A549 (cell line): ENCODE data around the gene CYP2C19. TPM values are rescaled to one million over a fixed set of nuclear protein-coding genes. Genes with fewer than 3 reads are reported as not detected.

Experiments used
- ATAC-seq, 2 experiments: fragments of 200-7000 bp in 1 of 2; fragments of >200 bp in 1 of 2; cut with Nextera tagmentation in 1 of 2; cut with Tn5 transposase in 1 of 2; 3 replicates each; pipeline versions ENCODE4 v1.8.0 to v1.9.1; 2018 to 2020; ENCODE audit warnings: mild to moderate bottlenecking in 1 of 2, moderate library complexity in 1 of 2
- CTCF ChIA-PET: fragments of 300-600 bp; sonication (Branson Sonifier 250); formaldehyde crosslinking; extraction: SDS; loops from one replicate; lab custom pipeline; 2021; ENCODE audit warnings: antibody characterized with exemption, inconsistent platforms; lab: Yijun Ruan, JAX
- POLR2A ChIA-PET: fragments of 350-600 bp; formaldehyde crosslinking; extraction: SDS; loops from one replicate; lab custom pipeline; 2021; ENCODE audit warnings: antibody characterized with exemption, inconsistent platforms; lab: Yijun Ruan, JAX
- DNase-seq, 2 experiments: peaks; one replicate each; pipeline versions ENCODE4 v3.0.0 to v3.0.0-alpha.2; 2011 to 2016; ENCODE audit warnings: low read depth in 1 of 2, low spot score in 1 of 2
- FAIRE-seq: peaks from 2 replicates; lab custom pipeline; 2011; peaks lifted over from hg19 to GRCh38; lab: Jason Lieb, UNC
- H3K27ac ChIP-seq, 2 experiments: fragments of >200 bp; sonication (Bioruptor Twin); formaldehyde crosslinking; 3 replicates each; pipeline ENCODE4 v1.5.1; 2016 to 2017
- H3K4me1 ChIP-seq: fragments of >200 bp; sonication (Bioruptor Twin); formaldehyde crosslinking; 3 replicates; pipeline ENCODE4 v1.6.1; 2016
- H3K4me2 ChIP-seq: fragments of >200 bp; sonication (Bioruptor Twin); formaldehyde crosslinking; 3 replicates; pipeline ENCODE4 v1.6.1; 2016
- H3K4me3 ChIP-seq: fragments of >200 bp; sonication (Bioruptor Twin); formaldehyde crosslinking; 3 replicates; pipeline ENCODE4 v1.5.1; 2016
- H3K9me3 ChIP-seq: fragments of >200 bp; sonication (Bioruptor Twin); formaldehyde crosslinking; 3 replicates; pipeline ENCODE4 v1.6.1; 2016
- BHLHE40 ChIP-seq: IDR thresholded peaks from 2 replicates; pipeline ENCODE4 v1.6.1; 2012; ENCODE audit warnings: low read depth, low read length, inconsistent platforms
- CBX2 ChIP-seq: fragments of 200-600 bp; sonication (generic); IDR thresholded peaks from 2 replicates; pipeline ENCODE4 v1.6.1; 2016; ENCODE audit warnings: low read depth, mild to moderate bottlenecking, borderline replicate concordance
- CEBPB ChIP-seq, 2 experiments: fragments of >200 bp in 1 of 2; sonication (Bioruptor Twin) in 1 of 2; formaldehyde crosslinking in 1 of 2; IDR thresholded peaks; 2 replicates each; pipeline ENCODE4 v1.6.1; 2012 to 2016
- CHD4 ChIP-seq: fragments of 200-600 bp; sonication (generic); IDR thresholded peaks from 2 replicates; pipeline ENCODE4 v1.6.1; 2016; ENCODE audit warnings: antibody characterized with exemption, mild to moderate bottlenecking, borderline replicate concordance
- EP300 ChIP-seq, 2 experiments: fragments of >200 bp; sonication (Bioruptor Twin); formaldehyde crosslinking; IDR thresholded peaks; 2 replicates in 1 of 2; 3 replicates in 1 of 2; pipeline ENCODE4 v1.6.1; 2016 to 2017
- ESRRA ChIP-seq: fragments of 150-350 bp; IDR thresholded peaks from 2 replicates; pipeline ENCODE4 v1.6.1; 2014; ENCODE audit warnings: mild to moderate bottlenecking, low read length, borderline replicate concordance
- FOSB ChIP-seq: fragments of 250-450 bp; sonication (Bioruptor Pico); IDR thresholded peaks from 2 replicates; pipeline ENCODE4 v1.5.0; 2020; ENCODE audit warnings: mild to moderate bottlenecking, moderate library complexity
- FOXS1 ChIP-seq: fragments of 250-450 bp; sonication (Bioruptor Pico); IDR thresholded peaks from 2 replicates; pipeline ENCODE4 v1.5.0; 2020; ENCODE audit warnings: mild to moderate bottlenecking, moderate library complexity
- HEYL ChIP-seq: fragments of 250-450 bp; sonication (Bioruptor Pico); IDR thresholded peaks from 2 replicates; pipeline ENCODE4 v1.8.0; 2021; ENCODE audit warnings: mild to moderate bottlenecking, moderate library complexity
- HOXA7 ChIP-seq: fragments of 250-450 bp; sonication (Bioruptor Pico); IDR thresholded peaks from 2 replicates; pipeline ENCODE4 v1.5.0; 2020; ENCODE audit warnings: mild to moderate bottlenecking, moderate library complexity
- JUN ChIP-seq, 2 experiments: fragments of >200 bp; sonication (Bioruptor Twin); formaldehyde crosslinking; IDR thresholded peaks; 2 replicates in 1 of 2; 3 replicates in 1 of 2; pipeline ENCODE4 v1.6.1; 2016 to 2017
- JUNB ChIP-seq: fragments of >200 bp; sonication (Bioruptor Twin); formaldehyde crosslinking; IDR thresholded peaks from 2 replicates; pipeline ENCODE4 v1.6.1; 2016
- MAFK ChIP-seq: fragments of 450-650 bp; IDR thresholded peaks from 2 replicates; pipeline ENCODE4 v1.6.1; 2014; ENCODE audit not compliant: partially characterized antibody
- MYC ChIP-seq: IDR thresholded peaks from 2 replicates; pipeline ENCODE4 v1.6.1; 2012; ENCODE audit warnings: mild to moderate bottlenecking, inconsistent platforms, low read length, improper control_type of control experiment, borderline replicate concordance
- NPAS2 ChIP-seq: fragments of 250-450 bp; sonication (Bioruptor Pico); IDR thresholded peaks from 2 replicates; pipeline ENCODE4 v1.8.0; 2022; ENCODE audit warnings: mild to moderate bottlenecking, moderate library complexity, borderline replicate concordance
- NR3C1 ChIP-seq: fragments of >200 bp; sonication (Bioruptor Twin); formaldehyde crosslinking; IDR thresholded peaks from 3 replicates; pipeline ENCODE4 v1.6.1; 2017
- PHF8 ChIP-seq: fragments of 200-600 bp; sonication (generic); IDR thresholded peaks from 2 replicates; pipeline ENCODE4 v1.6.1; 2016; ENCODE audit warnings: low read depth, mild to moderate bottlenecking, antibody characterized with exemption, moderate library complexity, borderline replicate concordance
- POLR2A ChIP-seq: IDR thresholded peaks from 2 replicates; pipeline ENCODE4 v1.6.1; 2012; ENCODE audit warnings: mild to moderate bottlenecking, low read length
- POLR2AphosphoS2 ChIP-seq: conservative IDR thresholded peaks from 2 replicates; pipeline ENCODE4 v1.6.1; 2012; ENCODE audit warnings: low read length, improper control_type of control experiment, inconsistent platforms
- RAD21 ChIP-seq, 2 experiments: fragments of >200 bp in 1 of 2; sonication (Bioruptor Twin) in 1 of 2; formaldehyde crosslinking in 1 of 2; IDR thresholded peaks in 1 of 2; conservative IDR thresholded peaks in 1 of 2; 2 replicates in 1 of 2; 3 replicates in 1 of 2; pipeline ENCODE4 v1.6.1; 2012 to 2018; ENCODE audit warnings: inconsistent platforms in 1 of 2
- RARB ChIP-seq: fragments of 250-450 bp; sonication (Bioruptor Pico); IDR thresholded peaks from 2 replicates; pipeline ENCODE4 v1.8.0; 2021; ENCODE audit warnings: mild to moderate bottlenecking, moderate library complexity
- RFX5 ChIP-seq: fragments of 450-650 bp; IDR thresholded peaks from 2 replicates; pipeline ENCODE4 v1.7.1; 2014; ENCODE audit warnings: antibody characterized with exemption, mild to moderate bottlenecking, moderate library complexity
- SMC3 ChIP-seq: fragments of >200 bp; sonication (Bioruptor Twin); formaldehyde crosslinking; IDR thresholded peaks from 3 replicates; pipeline ENCODE4 v1.6.1; 2018; ENCODE audit warnings: inconsistent platforms
- TFCP2L1 ChIP-seq: fragments of 250-450 bp; sonication (Bioruptor Pico); IDR thresholded peaks from 2 replicates; pipeline ENCODE4 v1.5.0; 2021; ENCODE audit warnings: mild to moderate bottlenecking
- ZC3H11A ChIP-seq: fragments of 450-650 bp; IDR thresholded peaks from 2 replicates; pipeline ENCODE4 v1.6.1; 2014; ENCODE audit warnings: antibody characterized with exemption, mild to moderate bottlenecking
- ZFP36 ChIP-seq: fragments of 450-650 bp; IDR thresholded peaks from 2 replicates; pipeline ENCODE4 v1.6.1; 2014; ENCODE audit warnings: borderline replicate concordance; ENCODE audit not compliant: partially characterized antibody
- ZSCAN20 ChIP-seq: fragments of 250-450 bp; sonication (Bioruptor Pico); IDR thresholded peaks from 2 replicates; pipeline ENCODE4 v1.8.0; 2022; ENCODE audit warnings: mild to moderate bottlenecking, moderate library complexity
- WGBS: methylation state at CpG from one replicate; pipeline ENCODE4 v1.1.6; 2017; ENCODE audit errors: missing lambda C conversion rate; 5-methylcytosine and 5-hydroxymethylcytosine counted together
- polyA plus RNA-seq, 4 experiments: library from polyadenylated mRNA; depleted of rRNA in 3 of 4; stranded (reverse); fragments of >200 nt; fragmentation: RNase III in 1 of 4; extraction: RNeasy Plus Mini Kit Qiagen cat#74134 plus additional on column Dnase treatment in 1 of 4; gene quantifications; 2 replicates in 3 of 4; 3 replicates in 1 of 4; pipeline ENCODE4 v1.2.3, GENCODE V29; 2011 to 2017
- TF ChIP-seq, protein P1 (sequence below): IDR thresholded peaks from 2 replicates; pipeline ENCODE4 v1.6.1; 2012
- TF ChIP-seq, protein P2 (sequence below): IDR thresholded peaks from 2 replicates; pipeline ENCODE4 v1.6.1; 2012; ENCODE audit warnings: low read depth, borderline replicate concordance
- TF ChIP-seq, protein P3 (sequence below): fragments of 250-450 bp; sonication (Bioruptor Pico); IDR thresholded peaks from 2 replicates; pipeline ENCODE4 v1.5.0; 2020; ENCODE audit warnings: low read depth, mild to moderate bottlenecking, moderate library complexity
- TF ChIP-seq, protein P4 (sequence below): fragments of 450-650 bp; IDR thresholded peaks from 2 replicates; pipeline ENCODE4 v1.6.1; 2014; ENCODE audit warnings: antibody characterized with exemption
- TF ChIP-seq, protein P5 (sequence below): fragments of 150-350 bp; IDR thresholded peaks from 2 replicates; pipeline ENCODE4 v1.6.1; 2014; ENCODE audit warnings: low read depth, mild to moderate bottlenecking, low read length

The CYP2C19 gene
- polyA plus RNA-seq, 2 of the 4 experiments (the other 2 are of a cell fraction): not detected

DNA sequence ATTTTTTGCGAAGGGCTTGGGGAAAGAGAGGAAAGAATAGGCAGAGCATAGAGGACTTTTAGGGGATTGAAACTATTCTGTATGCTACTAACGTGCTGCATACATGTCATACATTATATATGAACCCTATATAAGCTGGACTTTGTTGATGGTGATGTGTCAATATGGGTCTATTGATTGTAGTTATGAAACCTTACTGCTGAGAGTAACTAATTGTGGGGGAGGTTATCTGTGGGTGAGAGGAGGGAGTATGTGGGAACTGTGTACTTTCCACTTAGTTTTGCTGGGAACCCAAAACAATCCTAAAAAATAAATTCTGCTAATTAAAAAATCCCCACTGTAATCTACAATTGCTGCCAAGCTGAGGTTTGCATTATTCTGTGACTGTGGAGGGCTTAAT is 15.3 kb upstream of the CYP2C19 start:
- POLR2A ChIA-PET: no interaction called here
- no peak for FAIRE-seq
- 71% methylated on average over 2 of the region's 2 CpGs for WGBS
- H3K4me2 ChIP-seq: peak overlapping the region; percentile 64; the same call in 2 of the 3 replicates
- no peak for ATAC-seq
- DNase-seq: no peak
- H3K9me3 ChIP-seq: peaks cover 29% of the 10 kb centered on the region; the same call in 2 of the 3 replicates
- peaks cover 19% of the 10 kb centered on the region; the same call in 2 of the 3 replicates for H3K4me1 ChIP-seq
- CTCF ChIA-PET: no interaction called here
- peak overlapping the region; percentile 58 to 71; a peak in 5 of 6 replicates for H3K27ac ChIP-seq
- no peak for TF ChIP-seq HEYL (CRISPR knock-in tag)
- no peak for TF ChIP-seq MAFK
- TF ChIP-seq RFX5: no peak
- TF ChIP-seq RARB: no peak
- no peak for TF ChIP-seq FOXS1 (CRISPR knock-in tag)
- TF ChIP-seq, protein P1, sequence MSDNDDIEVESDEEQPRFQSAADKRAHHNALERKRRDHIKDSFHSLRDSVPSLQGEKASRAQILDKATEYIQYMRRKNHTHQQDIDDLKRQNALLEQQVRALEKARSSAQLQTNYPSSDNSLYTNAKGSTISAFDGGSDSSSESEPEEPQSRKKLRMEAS: no peak
- no peak for TF ChIP-seq JUNB
- no peak for TF ChIP-seq JUN (IDR thresholded peaks at IDR 0.05)
- TF ChIP-seq ZC3H11A: no peak
- TF ChIP-seq TFCP2L1: no peak
- TF ChIP-seq, protein P2, sequence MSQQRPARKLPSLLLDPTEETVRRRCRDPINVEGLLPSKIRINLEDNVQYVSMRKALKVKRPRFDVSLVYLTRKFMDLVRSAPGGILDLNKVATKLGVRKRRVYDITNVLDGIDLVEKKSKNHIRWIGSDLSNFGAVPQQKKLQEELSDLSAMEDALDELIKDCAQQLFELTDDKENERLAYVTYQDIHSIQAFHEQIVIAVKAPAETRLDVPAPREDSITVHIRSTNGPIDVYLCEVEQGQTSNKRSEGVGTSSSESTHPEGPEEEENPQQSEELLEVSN: no peak
- no peak for TF ChIP-seq EP300 (IDR thresholded peaks at IDR 0.05)
- no peak for TF ChIP-seq HOXA7 (CRISPR knock-in tag)
- H3K4me3 ChIP-seq: no peak overlapping the region

DNA sequence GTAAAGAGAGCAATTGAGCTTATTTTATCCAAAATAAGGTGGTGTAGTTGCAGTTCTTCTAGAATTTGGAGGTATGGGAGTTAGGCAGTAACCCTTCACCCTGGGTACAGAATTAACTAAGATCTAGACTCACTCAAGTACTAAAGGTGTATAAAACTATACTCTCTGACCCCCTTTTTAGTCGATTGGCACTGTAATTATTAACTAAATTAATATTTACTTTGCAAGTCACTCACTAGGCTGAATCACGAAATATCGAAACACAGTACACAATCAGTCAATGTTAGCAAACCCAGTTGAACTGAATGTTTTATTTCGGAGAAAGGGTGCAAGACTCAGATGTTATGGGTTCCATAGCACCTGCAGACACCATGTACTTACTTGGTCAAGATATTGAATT is 14.6 kb upstream of the CYP2C19 start:
- FAIRE-seq: no peak
- peak in 1 of 2 experiments; percentile 14 for DNase-seq
- Histone ChIP-seq H3K27ac (peak overlapping the region; percentile 58 to 71; a peak in 5 of 6 replicates), H3K4me1 (peaks cover 19% of the 10 kb centered on the region; the same call in 2 of the 3 replicates), H3K4me2 (peak overlapping the region; percentile 64), H3K4me3 (no peak overlapping the region), H3K9me3 (peaks cover 29% of the 10 kb centered on the region; the same call in 2 of the 3 replicates)
- POLR2A ChIA-PET: no interaction called here
- 6% methylated on average over 4 of the region's 4 CpGs for WGBS
- CTCF ChIA-PET: no interaction called here
- TF ChIP-seq FOSB (CRISPR knock-in tag) (no peak), ZFP36 (no peak), EP300 (IDR thresholded peaks at IDR 0.05) (no peak), CEBPB (IDR thresholded peaks at IDR 0.05) (0 out of 4 replicates have a peak, but pooled peaks of 1 of the 2 experiments have one; percentile 11), RAD21 (conservative IDR thresholded peaks at IDR 0.05 in 1 of 2, IDR thresholded peaks at IDR 0.05 in 1 of 2) (0 out of 5 replicates have a peak, but pooled peaks of 1 of the 2 experiments have one; percentile 19), CHD4 (no peak)
- ATAC-seq: no peak

DNA sequence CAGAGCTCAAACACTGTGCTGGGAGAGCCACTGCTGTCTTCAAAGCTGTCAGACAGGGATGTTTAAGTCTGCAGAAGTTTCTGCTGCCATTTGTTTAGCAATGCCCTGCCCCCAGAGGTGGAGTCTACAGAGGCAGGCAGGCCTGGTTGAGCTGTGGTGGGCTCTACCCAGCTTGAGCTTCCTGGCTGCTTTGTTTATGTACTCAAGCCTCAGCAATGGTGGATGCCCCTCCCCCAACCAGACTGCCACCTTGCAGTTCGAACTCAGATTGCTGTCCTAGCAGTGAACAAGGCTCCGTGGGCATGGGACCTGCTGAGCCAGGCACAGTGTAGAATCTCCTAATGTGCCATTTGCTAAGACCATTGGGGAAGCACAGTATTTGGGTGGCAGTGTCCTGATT is 4.6 kb upstream of the CYP2C19 start:
- CTCF ChIA-PET: no interaction called here
- Histone ChIP-seq H3K4me3 (no peak overlapping the region), H3K4me1 (no peaks in the 10 kb centered on the region), H3K27ac (no peak overlapping the region), H3K4me2 (no peak overlapping the region), H3K9me3 (no peaks in the 10 kb centered on the region)
- POLR2A ChIA-PET: no interaction called here
- 19% methylated on average over 2 of the region's 2 CpGs for WGBS
- DNase-seq: no peak
- ATAC-seq: no peak
- no peak for FAIRE-seq
- TF ChIP-seq ESRRA: no peak
- TF ChIP-seq BHLHE40: no peak
- no peak for TF ChIP-seq RAD21 (conservative IDR thresholded peaks at IDR 0.05 in 1 of 2, IDR thresholded peaks at IDR 0.05 in 1 of 2)
- TF ChIP-seq EP300 (IDR thresholded peaks at IDR 0.05): no peak
- TF ChIP-seq, protein P3, sequence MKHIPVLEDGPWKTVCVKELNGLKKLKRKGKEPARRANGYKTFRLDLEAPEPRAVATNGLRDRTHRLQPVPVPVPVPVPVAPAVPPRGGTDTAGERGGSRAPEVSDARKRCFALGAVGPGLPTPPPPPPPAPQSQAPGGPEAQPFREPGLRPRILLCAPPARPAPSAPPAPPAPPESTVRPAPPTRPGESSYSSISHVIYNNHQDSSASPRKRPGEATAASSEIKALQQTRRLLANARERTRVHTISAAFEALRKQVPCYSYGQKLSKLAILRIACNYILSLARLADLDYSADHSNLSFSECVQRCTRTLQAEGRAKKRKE (CRISPR knock-in tag): no peak
- TF ChIP-seq POLR2A: no peak
- TF ChIP-seq POLR2AphosphoS2: no peak
- no peak for TF ChIP-seq MAFK
- no peak for TF ChIP-seq ZSCAN20 (CRISPR knock-in tag)
- TF ChIP-seq, protein P4, sequence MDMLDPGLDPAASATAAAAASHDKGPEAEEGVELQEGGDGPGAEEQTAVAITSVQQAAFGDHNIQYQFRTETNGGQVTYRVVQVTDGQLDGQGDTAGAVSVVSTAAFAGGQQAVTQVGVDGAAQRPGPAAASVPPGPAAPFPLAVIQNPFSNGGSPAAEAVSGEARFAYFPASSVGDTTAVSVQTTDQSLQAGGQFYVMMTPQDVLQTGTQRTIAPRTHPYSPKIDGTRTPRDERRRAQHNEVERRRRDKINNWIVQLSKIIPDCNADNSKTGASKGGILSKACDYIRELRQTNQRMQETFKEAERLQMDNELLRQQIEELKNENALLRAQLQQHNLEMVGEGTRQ: no peak
- TF ChIP-seq, protein P5, sequence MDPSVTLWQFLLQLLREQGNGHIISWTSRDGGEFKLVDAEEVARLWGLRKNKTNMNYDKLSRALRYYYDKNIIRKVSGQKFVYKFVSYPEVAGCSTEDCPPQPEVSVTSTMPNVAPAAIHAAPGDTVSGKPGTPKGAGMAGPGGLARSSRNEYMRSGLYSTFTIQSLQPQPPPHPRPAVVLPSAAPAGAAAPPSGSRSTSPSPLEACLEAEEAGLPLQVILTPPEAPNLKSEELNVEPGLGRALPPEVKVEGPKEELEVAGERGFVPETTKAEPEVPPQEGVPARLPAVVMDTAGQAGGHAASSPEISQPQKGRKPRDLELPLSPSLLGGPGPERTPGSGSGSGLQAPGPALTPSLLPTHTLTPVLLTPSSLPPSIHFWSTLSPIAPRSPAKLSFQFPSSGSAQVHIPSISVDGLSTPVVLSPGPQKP: no peak
- TF ChIP-seq MYC: no peak
- TF ChIP-seq, protein P2: no peak
- TF ChIP-seq NPAS2 (CRISPR knock-in tag): no peak
- no peak for TF ChIP-seq SMC3
- TF ChIP-seq CBX2: no peak
- TF ChIP-seq, protein P1: no peak
- TF ChIP-seq NR3C1: no peak
- no peak for TF ChIP-seq PHF8
